ENCODE results near the gene MTPN.

MTPN gene

DNA sequence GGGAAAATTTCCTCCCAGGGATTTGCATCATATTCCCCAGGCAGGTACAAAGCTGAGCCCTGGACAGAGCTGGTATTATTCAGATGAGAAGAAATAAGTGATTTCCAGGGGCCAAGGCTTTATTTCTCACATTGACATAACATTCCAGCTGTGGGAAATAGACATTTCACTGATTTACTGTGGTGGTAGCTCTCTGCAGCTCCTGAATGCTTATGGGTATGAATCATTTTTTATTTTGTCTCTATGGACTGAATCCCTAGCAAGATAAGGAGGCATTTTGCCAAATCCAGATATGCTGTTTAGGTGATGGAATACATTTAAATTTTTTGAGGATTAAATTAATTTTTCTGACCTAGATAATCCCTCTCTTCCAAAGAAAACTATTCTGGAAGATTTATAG is 97.9 kb downstream of the MTPN start:
- DNase-seq = no peak

DNA sequence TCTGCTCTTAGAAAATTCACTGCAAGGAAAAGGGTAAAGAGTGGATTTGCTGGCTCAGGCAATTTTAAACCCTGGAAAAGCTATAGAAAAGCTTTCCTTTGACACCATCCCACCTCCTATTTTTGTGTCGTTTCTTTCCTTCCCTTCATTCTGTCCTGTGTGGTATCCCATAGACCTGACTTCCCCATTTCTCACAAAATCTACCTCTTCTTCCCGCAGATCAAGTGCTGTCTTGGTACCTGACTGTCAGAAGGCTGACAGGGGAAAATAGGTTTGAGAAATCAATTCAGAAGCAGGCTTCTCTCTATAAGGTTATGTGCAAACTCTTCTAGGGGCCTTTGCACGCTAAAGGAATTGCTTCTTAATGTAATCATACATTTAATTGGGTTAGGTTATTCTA is 98.9 kb downstream of the MTPN start:
- DNase-seq = no peak

DNA sequence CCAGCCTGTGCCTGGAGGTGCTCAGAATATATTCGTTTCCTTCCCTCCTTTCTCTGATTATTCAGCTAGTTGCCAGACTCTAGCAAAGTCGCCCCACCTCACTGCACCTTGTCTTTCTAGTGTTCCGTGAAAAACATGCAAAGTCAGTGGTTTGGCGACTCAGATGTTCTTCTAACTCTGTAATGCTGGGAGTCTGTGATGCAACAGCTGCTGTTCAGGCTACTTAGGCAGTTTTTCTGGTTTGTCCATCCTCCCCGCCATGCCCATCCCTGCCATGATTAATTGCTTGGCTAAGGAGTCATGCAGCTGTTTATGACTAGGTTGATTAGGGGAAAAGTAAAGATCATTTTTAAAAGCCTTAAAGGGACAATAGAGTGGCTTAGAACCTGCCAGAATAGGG is 99.4 kb downstream of the MTPN start:
- DNase-seq = peak; percentile 6
